MM.1S (cell line): Measurements from ENCODE around the gene URI1.

ENCODE experiments used
- DNase-seq: peaks from one replicate; pipeline ENCODE4 v3.0.0-alpha.2; 2015
- H2AFZ ChIP-seq: fragments of 300-600 bp; sonication (generic); 2 replicates; pipeline ENCODE4 v1.6.0; 2016; ENCODE audit warnings: antibody characterized with exemption, low read length
- H3F3A ChIP-seq: fragments of 300-600 bp; sonication (generic); 2 replicates; pipeline ENCODE4 v1.6.1; 2016; ENCODE audit warnings: mild to moderate bottlenecking, antibody characterized with exemption, low read length, moderate library complexity, mixed read lengths; ENCODE audit not compliant: insufficient read depth
- H3K27ac ChIP-seq: fragments of 300-600 bp; sonication (generic); 2 replicates; pipeline ENCODE4 v1.5.1; 2016; ENCODE audit warnings: mild to moderate bottlenecking, low read length
- H3K27me3 ChIP-seq: fragments of 300-600 bp; sonication (generic); replicated peaks from 2 replicates; pipeline ENCODE4 v1.6.0; 2016; ENCODE audit warnings: low read length; ENCODE audit not compliant: insufficient read depth
- H3K36me3 ChIP-seq: fragments of 300-600 bp; sonication (generic); replicated peaks from 2 replicates; pipeline ENCODE4 v1.6.1; 2016; ENCODE audit warnings: mild to moderate bottlenecking, low read length, mixed read lengths; ENCODE audit not compliant: insufficient read depth
- H3K4me1 ChIP-seq: fragments of 300-600 bp; sonication (generic); 2 replicates; pipeline ENCODE4 v1.6.1; 2016; ENCODE audit warnings: low read length, mixed read lengths
- H3K4me2 ChIP-seq: fragments of 300-600 bp; sonication (generic); 2 replicates; pipeline ENCODE4 v1.6.0; 2016; ENCODE audit warnings: low read depth, low read length
- H3K4me3 ChIP-seq: fragments of 300-600 bp; sonication (generic); 2 replicates; pipeline ENCODE4 v1.5.1; 2016; ENCODE audit warnings: low read length, mixed read lengths
- H3K79me2 ChIP-seq: fragments of 300-600 bp; sonication (generic); 2 replicates; pipeline ENCODE4 v1.6.1; 2016; ENCODE audit warnings: mixed run types, low read length, mixed read lengths
- H3K9ac ChIP-seq: fragments of 300-600 bp; sonication (generic); 2 replicates; pipeline ENCODE4 v1.6.1; 2016; ENCODE audit warnings: low read length, mixed read lengths
- H3K9me2 ChIP-seq: fragments of 300-600 bp; sonication (generic); replicated peaks from 2 replicates; pipeline ENCODE4 v1.6.1; 2016; ENCODE audit warnings: mild to moderate bottlenecking, low read length, mixed read lengths; ENCODE audit not compliant: insufficient read depth
- H3K9me3 ChIP-seq: fragments of 300-600 bp; sonication (generic); replicated peaks from 2 replicates; pipeline ENCODE4 v1.6.1; 2016; ENCODE audit warnings: mild to moderate bottlenecking, low read length, mixed read lengths; ENCODE audit not compliant: insufficient read depth
- H4K20me1 ChIP-seq: fragments of 300-600 bp; sonication (generic); 2 replicates; pipeline ENCODE4 v1.6.1; 2016; ENCODE audit warnings: mild to moderate bottlenecking, low read length, moderate library complexity, mixed read lengths; ENCODE audit not compliant: insufficient read depth
- CTCF ChIP-seq: fragments of 300-600 bp; sonication (generic); IDR thresholded peaks from 2 replicates; pipeline ENCODE4 v1.5.1; 2016; ENCODE audit warnings: antibody characterized with exemption, low read length, mixed read lengths
- EZH2 ChIP-seq: fragments of 300-600 bp; sonication (generic); optimal IDR thresholded peaks from 2 replicates; pipeline ENCODE3; 2017; ENCODE audit warnings: low read depth, mild to moderate bottlenecking, antibody characterized with exemption, low read length, mixed read lengths
- EZH2phosphoT487 ChIP-seq: fragments of 300-600 bp; sonication (generic); IDR thresholded peaks from 2 replicates; pipeline ENCODE4 v1.6.1; 2018; ENCODE audit warnings: antibody characterized with exemption, low read length

Gene URI1

GRCh38 chr19:29897466-29897865 is 44.6 kb upstream of the URI1 start:
- Histone ChIP-seq H3K4me3 (no peak overlapping the region), H3K27ac (no peak overlapping the region)
- no peak for DNase-seq

GRCh38 chr19:29904017-29904416 is 38.0 kb upstream of the URI1 start:
- no peak for DNase-seq
- no peaks in the 10 kb centered on the region for H3K79me2 ChIP-seq
- no peak overlapping the region for H3K4me3 ChIP-seq
- H3K9ac ChIP-seq, result no peak overlapping the region
- H3K9me3 ChIP-seq, result no peaks in the 10 kb centered on the region
- H3K9me2 ChIP-seq, result no peaks in the 10 kb centered on the region
- H4K20me1 ChIP-seq, result no peaks in the 10 kb centered on the region
- no peak for TF ChIP-seq CTCF
- no peak for TF ChIP-seq EZH2
- TF ChIP-seq EZH2phosphoT487, result no peak
- no peaks in the 10 kb centered on the region for H3K36me3 ChIP-seq
- H3K4me2 ChIP-seq, result no peak overlapping the region
- peaks cover 5% of the 10 kb centered on the region for H3K27me3 ChIP-seq
- H3K4me1 ChIP-seq, result no peaks in the 10 kb centered on the region
- no peak overlapping the region for H2AFZ ChIP-seq
- H3K27ac ChIP-seq, result no peak overlapping the region
- no peaks in the 10 kb centered on the region for H3F3A ChIP-seq

More at GRCh38 chr19:29897466-29897865, 44.6 kb upstream of the URI1 start:
- no peak for TF ChIP-seq CTCF
- no peak for TF ChIP-seq EZH2
- TF ChIP-seq EZH2phosphoT487, result no peak
- no peaks in the 10 kb centered on the region for H4K20me1 ChIP-seq
- no peaks in the 10 kb centered on the region for H3K79me2 ChIP-seq
- no peaks in the 10 kb centered on the region for H3K9me2 ChIP-seq
- H3F3A ChIP-seq, result no peaks in the 10 kb centered on the region
- H3K27me3 ChIP-seq, result peaks cover 8% of the 10 kb centered on the region; the same call in 1 of the 2 replicates
- H3K4me2 ChIP-seq, result no peak overlapping the region
- no peaks in the 10 kb centered on the region for H3K4me1 ChIP-seq
- H3K36me3 ChIP-seq, result no peaks in the 10 kb centered on the region
- H3K9ac ChIP-seq, result no peak overlapping the region
- H2AFZ ChIP-seq, result no peak overlapping the region
- no peaks in the 10 kb centered on the region for H3K9me3 ChIP-seq

- no peak overlapping the region for H3K4me3 ChIP-seq
- peaks cover 9% of the 10 kb centered on the region for H3K27me3 ChIP-seq
- H4K20me1 ChIP-seq, result no peaks in the 10 kb centered on the region
- no peaks in the 10 kb centered on the region for H3K36me3 ChIP-seq
- no peak overlapping the region for H3K9ac ChIP-seq
- no peak overlapping the region for H3K27ac ChIP-seq
- H3F3A ChIP-seq, result no peaks in the 10 kb centered on the region
- H3K79me2 ChIP-seq, result no peaks in the 10 kb centered on the region
- DNase-seq, result no peak
- H2AFZ ChIP-seq, result no peak overlapping the region
- H3K9me3 ChIP-seq, result no peaks in the 10 kb centered on the region
- H3K4me1 ChIP-seq, result no peaks in the 10 kb centered on the region
- no peaks in the 10 kb centered on the region for H3K9me2 ChIP-seq
- H3K4me2 ChIP-seq, result no peak overlapping the region
- TF ChIP-seq EZH2 (no peak), EZH2phosphoT487 (no peak), CTCF (no peak)
Observed at GRCh38 chr19:29908963-29909944, 32.8 kb upstream of the URI1 start.
